GM12891 (cell line): ENCODE results near the gene RAD50.

Experiments used
- PAX5 ChIP-seq: IDR thresholded peaks from 2 replicates; pipeline ENCODE4 v1.6.1; 2011; ENCODE audit warnings: low read length, moderate library complexity, mild to moderate bottlenecking; ENCODE audit not compliant: insufficient read depth, severe bottlenecking
- POLR2A ChIP-seq: IDR thresholded peaks from 2 replicates; pipeline ENCODE4 v1.6.1; 2011; ENCODE audit warnings: low read depth, low read length, control low read depth
- POLR2AphosphoS5 ChIP-seq: IDR thresholded peaks from 2 replicates; pipeline ENCODE4 v1.6.1; 2011; ENCODE audit warnings: low read depth, low read length, control low read depth
- POU2F2 ChIP-seq: IDR thresholded peaks from 2 replicates; pipeline ENCODE4 v1.6.1; 2011; ENCODE audit warnings: low read depth, mild to moderate bottlenecking, control low read depth, low read length, moderate library complexity
- SPI1 ChIP-seq: IDR thresholded peaks from 2 replicates; pipeline ENCODE4 v1.6.1; 2011; ENCODE audit warnings: low read depth, low read length, control low read depth
- TAF1 ChIP-seq: IDR thresholded peaks from 2 replicates; pipeline ENCODE4 v1.6.1; 2011; ENCODE audit warnings: low read depth, low read length, control low read depth

DNA sequence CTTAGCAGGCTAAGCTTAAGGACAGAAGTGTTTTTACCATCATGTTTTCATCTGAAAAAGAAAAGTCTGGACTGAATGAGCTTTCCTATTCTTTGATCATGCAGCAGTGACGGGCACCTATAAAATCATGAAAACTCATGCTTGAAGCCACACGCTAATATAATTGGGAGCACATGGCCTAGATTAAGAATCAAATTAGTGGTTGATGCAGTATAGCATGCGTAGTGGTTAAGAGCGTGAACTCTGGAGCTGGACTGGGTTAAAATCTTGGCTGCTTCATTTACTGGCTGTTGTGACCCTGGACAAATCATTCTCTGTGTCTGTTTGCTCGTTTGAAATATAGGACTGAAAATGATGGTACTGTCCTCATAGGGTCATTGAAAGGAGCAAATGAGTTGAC is 51.3 kb downstream of the RAD50 start:
- no peak for TF ChIP-seq POLR2AphosphoS5
- TF ChIP-seq POLR2A: no peak
- no peak for TF ChIP-seq TAF1
- TF ChIP-seq SPI1: no peak
- TF ChIP-seq POU2F2: no peak
- TF ChIP-seq PAX5: no peak
